Neural cell (in vitro differentiated cells): Measurements from ENCODE around the gene INSYN2B. TPM values are rescaled to one million over a fixed set of nuclear protein-coding genes. Genes with fewer than 3 reads are reported as not detected.

Experiments
- H2AFZ ChIP-seq: fragments of 200-600, 300-800 bp; sonication (generic), shearing (Covaris generic); 2 replicates; pipeline ENCODE4 v1.6.0; 2014; ENCODE audit warnings: low read depth, mild to moderate bottlenecking, antibody characterized with exemption, low read length, moderate library complexity
- H3F3A ChIP-seq: fragments of 200-600 bp; shearing (Covaris generic); 2 replicates; pipeline ENCODE4 v1.6.1; 2016; ENCODE audit warnings: mild to moderate bottlenecking, moderate library complexity, mixed read lengths, antibody characterized with exemption, low read length; ENCODE audit not compliant: insufficient read depth, poor library complexity, severe bottlenecking
- H3K27ac ChIP-seq: fragments of 200-600, 300-800 bp; sonication (generic), shearing (Covaris generic); 2 replicates; pipeline ENCODE4 v1.5.1; 2014; ENCODE audit warnings: mild to moderate bottlenecking, low read length, moderate library complexity
- H3K27me3 ChIP-seq: fragments of 300-800, 200-600 bp; sonication (generic), shearing (Covaris generic); 2 replicates; pipeline ENCODE4 v1.6.0; 2014; ENCODE audit warnings: mild to moderate bottlenecking, low read depth, low read length, moderate library complexity; ENCODE audit not compliant: insufficient read depth
- H3K36me3 ChIP-seq: fragments of 300-800, 200-600 bp; sonication (generic), shearing (Covaris generic); 2 replicates; pipeline ENCODE4 v1.5.1; 2014; ENCODE audit warnings: mild to moderate bottlenecking, antibody characterized with exemption, low read length, moderate library complexity; ENCODE audit not compliant: insufficient read depth
- H3K4me2 ChIP-seq: fragments of 300-800, 200-600 bp; sonication (generic), shearing (Covaris generic); 2 replicates; pipeline ENCODE4 v1.6.0; 2014; ENCODE audit warnings: mild to moderate bottlenecking, low read length
- H3K4me3 ChIP-seq: fragments of 300-800, 200-600 bp; sonication (generic), shearing (Covaris generic); 2 replicates; pipeline ENCODE4 v1.5.1; 2014; ENCODE audit warnings: mild to moderate bottlenecking, low read length, moderate library complexity
- H3K79me2 ChIP-seq: fragments of 200-600 bp; shearing (Covaris generic); replicated peaks from 2 replicates; pipeline ENCODE4 v1.6.0; 2014; ENCODE audit warnings: mild to moderate bottlenecking, low read length, moderate library complexity; ENCODE audit not compliant: insufficient read depth
- H3K9ac ChIP-seq: fragments of 300-800, 200-600 bp; sonication (generic), shearing (Covaris generic); 2 replicates; pipeline ENCODE4 v1.6.1; 2016; ENCODE audit warnings: mild to moderate bottlenecking, low read length, mixed read lengths
- H3K9me2 ChIP-seq: fragments of 200-600 bp; shearing (Covaris generic); 2 replicates; pipeline ENCODE4 v1.6.1; 2016; ENCODE audit warnings: mild to moderate bottlenecking, low read length, mixed read lengths; ENCODE audit not compliant: insufficient read depth
- H3K9me3 ChIP-seq: fragments of 200-600, 300-800 bp; sonication (generic), shearing (Covaris generic); 2 replicates; pipeline ENCODE4 v1.6.1; 2016; ENCODE audit warnings: mild to moderate bottlenecking, mixed run types, low read length, moderate library complexity, mixed read lengths
- H4K20me1 ChIP-seq: fragments of 200-600 bp; shearing (Covaris generic); 2 replicates; pipeline ENCODE4 v1.6.1; 2016; ENCODE audit warnings: mild to moderate bottlenecking, mixed run types; ENCODE audit not compliant: insufficient read depth
- CTCF ChIP-seq: fragments of 450-650 bp; IDR thresholded peaks from 2 replicates; pipeline ENCODE4 v1.5.1; 2014; ENCODE audit warnings: antibody characterized with exemption, mild to moderate bottlenecking, moderate library complexity; ENCODE audit not compliant: poor library complexity, severe bottlenecking
- EP300 ChIP-seq: fragments of 450-650 bp; conservative IDR thresholded peaks from 2 replicates; pipeline ENCODE4 v1.6.1; 2014; ENCODE audit warnings: antibody characterized with exemption, mild to moderate bottlenecking, moderate library complexity; ENCODE audit not compliant: poor library complexity, severe bottlenecking
- EZH2 ChIP-seq: fragments of 200-600, 300-800 bp; shearing (Covaris generic), sonication (generic); IDR thresholded peaks from 2 replicates; pipeline ENCODE4 v1.6.1; 2014; ENCODE audit warnings: antibody characterized with exemption, low read length, borderline replicate concordance, mild to moderate bottlenecking; ENCODE audit not compliant: insufficient read depth, poor library complexity, severe bottlenecking
- MXI1 ChIP-seq: fragments of 450-650 bp; conservative IDR thresholded peaks from 2 replicates; pipeline ENCODE4 v1.6.1; 2014; ENCODE audit warnings: antibody characterized with exemption, mild to moderate bottlenecking; ENCODE audit not compliant: poor library complexity, severe bottlenecking
- POLR2AphosphoS5 ChIP-seq: IDR thresholded peaks from 2 replicates; pipeline ENCODE4 v1.6.1; 2012
- RAD21 ChIP-seq: fragments of 450-650 bp; conservative IDR thresholded peaks from 2 replicates; pipeline ENCODE4 v1.6.1; 2014; ENCODE audit warnings: antibody characterized with exemption, mild to moderate bottlenecking, moderate library complexity
- REST ChIP-seq: IDR thresholded peaks from 2 replicates; pipeline ENCODE4 v1.6.1; 2012; ENCODE audit warnings: borderline replicate concordance
- SMC3 ChIP-seq: fragments of 450-650 bp; conservative IDR thresholded peaks from 2 replicates; pipeline ENCODE4 v1.6.1; 2014; ENCODE audit warnings: antibody characterized with exemption, mild to moderate bottlenecking, moderate library complexity; ENCODE audit not compliant: poor library complexity
- TAF1 ChIP-seq: IDR thresholded peaks from 2 replicates; pipeline ENCODE4 v1.6.1; 2012; ENCODE audit warnings: low read depth
- polyA plus RNA-seq: library from polyadenylated mRNA; depleted of rRNA; stranded (reverse); fragments of >200 nt; gene quantifications from 2 replicates; pipeline ENCODE4 v1.2.3, GENCODE V29; 2014

INSYN2B gene
- polyA plus RNA-seq, 1 donor from 2014 or later, result 0.37 TPM

GRCh38 chr5:169856571-169856970, 123.7 kb downstream of the INSYN2B start:
- Histone ChIP-seq H3K36me3 (no peaks in the 10 kb centered on the region), H3K27me3 (no peaks in the 10 kb centered on the region), H3K27ac (no peak overlapping the region), H3K4me2 (no peak overlapping the region), H3F3A (no peaks in the 10 kb centered on the region), H3K79me2 (no peaks in the 10 kb centered on the region), H3K9me2 (no peaks in the 10 kb centered on the region), H3K4me3 (no peak overlapping the region), H3K9ac (no peak overlapping the region), H2AFZ (no peak overlapping the region), H3K9me3 (no peaks in the 10 kb centered on the region), H4K20me1 (no peaks in the 10 kb centered on the region)
- TF ChIP-seq EZH2 (no peak), MXI1 (no peak), SMC3 (no peak), POLR2AphosphoS5 (no peak), EP300 (no peak), RAD21 (no peak), CTCF (no peak), REST (no peak), TAF1 (no peak)

DNA sequence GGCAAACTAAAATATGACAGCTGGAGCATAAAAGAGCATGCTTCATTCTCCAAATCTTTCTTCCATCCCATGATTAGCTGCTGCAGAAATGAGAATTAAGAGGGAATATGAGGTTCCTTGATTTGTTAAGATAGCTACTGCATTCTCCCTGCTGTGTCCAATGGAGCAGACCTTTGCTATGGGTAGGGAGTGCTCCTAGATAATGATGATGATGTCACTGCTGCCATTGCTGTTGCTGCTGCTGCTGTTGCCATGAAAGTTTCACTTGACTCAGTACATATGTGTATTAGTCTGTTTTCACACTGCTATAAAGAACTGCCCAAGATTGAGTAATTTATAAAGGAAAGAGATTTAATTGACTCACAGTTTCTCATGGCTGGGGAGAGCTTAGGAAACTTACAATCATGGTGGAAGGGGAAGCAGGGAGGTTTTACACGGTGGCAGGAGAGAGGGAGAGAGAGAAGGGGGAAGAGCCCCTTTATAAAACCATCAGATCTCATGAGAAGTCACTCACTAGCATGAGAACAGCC, 128.9 kb downstream of the INSYN2B start:
- Histone ChIP-seq H3K4me2 (no peak overlapping the region), H3K9me3 (no peaks in the 10 kb centered on the region), H4K20me1 (no peaks in the 10 kb centered on the region), H3K27me3 (no peaks in the 10 kb centered on the region), H3K27ac (no peak overlapping the region), H3F3A (no peaks in the 10 kb centered on the region), H3K79me2 (no peaks in the 10 kb centered on the region), H3K36me3 (no peaks in the 10 kb centered on the region), H2AFZ (no peak overlapping the region), H3K4me3 (no peak overlapping the region), H3K9me2 (no peaks in the 10 kb centered on the region), H3K9ac (no peak overlapping the region)
- TF ChIP-seq POLR2AphosphoS5 (no peak), SMC3 (no peak), MXI1 (no peak), RAD21 (no peak), CTCF (no peak), EZH2 (no peak), REST (no peak), EP300 (no peak), TAF1 (no peak)
